Left ventricle myocardium inferior (tissue), 1 donor: ENCODE measurements around the gene TMEM225B. TPM values are rescaled to one million over a fixed set of nuclear protein-coding genes. Genes with fewer than 3 reads are reported as not detected.
A peak's percentile ranks its signal among the peaks of the same experiment; 100 is the strongest.
"Not testable (repeated sequence)": the region's sequence is repeated elsewhere in the genome, so short reads cannot be mapped to it uniquely, and the experiment has no call there.

Experiments used
- DNase-seq: peaks from one replicate; pipeline ENCODE4 v3.0.0-alpha.2; 2020
- H3K27ac ChIP-seq: fragments of 200-600 bp; replicated peaks from 2 replicates; pipeline ENCODE4 v1.8.0; 2021
- H3K27me3 ChIP-seq: fragments of 200-600 bp; 2 replicates; pipeline ENCODE4 v1.8.0; 2021; ENCODE audit warnings: low read depth
- H3K36me3 ChIP-seq: fragments of 200-600 bp; 2 replicates; pipeline ENCODE4 v1.8.0; 2021
- H3K4me1 ChIP-seq: fragments of 200-600 bp; 2 replicates; pipeline ENCODE4 v1.8.0; 2021
- H3K4me3 ChIP-seq: fragments of 200-600 bp; 2 replicates; pipeline ENCODE4 v1.8.0; 2021; ENCODE audit warnings: mild to moderate bottlenecking, moderate library complexity
- H3K9me3 ChIP-seq: fragments of 200-600 bp; replicated peaks from 2 replicates; pipeline ENCODE4 v1.8.0; 2021
- intact Hi-C: fragments of 100-400 bp; cut with micrococcal nuclease; formaldehyde crosslinking; loops from one replicate; pipeline ENCODE4 v1.11.0; 2022
- long read RNA-seq: library from polyadenylated mRNA; unstranded; transcript quantifications from one replicate; pipeline ENCODE4 v2.0.0, GENCODE V29; 2021
- total RNA-seq: library from RNA; stranded (reverse); fragmentation: NEBNext Ultra II Directional; extraction: Animal tissue kit (Norgen Biotek cat#: 25700); gene quantifications from one replicate; pipeline ENCODE4 v1.2.1, GENCODE V29; 2021
- TF ChIP-seq, protein P1 (sequence below): fragments of 200-600 bp; IDR thresholded peaks from 2 replicates; pipeline ENCODE4 v1.8.0; 2021; ENCODE audit warnings: antibody characterized with exemption, mild to moderate bottlenecking, borderline replicate concordance
- donor health status: DM: no; HTN: yes; CAD: no; lungs with severe emphysema.

Gene TMEM225B, protein sequence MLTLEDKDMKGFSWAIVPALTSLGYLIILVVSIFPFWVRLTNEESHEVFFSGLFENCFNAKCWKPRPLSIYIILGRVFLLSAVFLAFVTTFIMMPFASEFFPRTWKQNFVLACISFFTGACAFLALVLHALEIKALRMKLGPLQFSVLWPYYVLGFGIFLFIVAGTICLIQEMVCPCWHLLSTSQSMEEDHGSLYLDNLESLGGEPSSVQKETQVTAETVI
- total RNA-seq: not detected
- long read RNA-seq: 0 reads

DNA sequence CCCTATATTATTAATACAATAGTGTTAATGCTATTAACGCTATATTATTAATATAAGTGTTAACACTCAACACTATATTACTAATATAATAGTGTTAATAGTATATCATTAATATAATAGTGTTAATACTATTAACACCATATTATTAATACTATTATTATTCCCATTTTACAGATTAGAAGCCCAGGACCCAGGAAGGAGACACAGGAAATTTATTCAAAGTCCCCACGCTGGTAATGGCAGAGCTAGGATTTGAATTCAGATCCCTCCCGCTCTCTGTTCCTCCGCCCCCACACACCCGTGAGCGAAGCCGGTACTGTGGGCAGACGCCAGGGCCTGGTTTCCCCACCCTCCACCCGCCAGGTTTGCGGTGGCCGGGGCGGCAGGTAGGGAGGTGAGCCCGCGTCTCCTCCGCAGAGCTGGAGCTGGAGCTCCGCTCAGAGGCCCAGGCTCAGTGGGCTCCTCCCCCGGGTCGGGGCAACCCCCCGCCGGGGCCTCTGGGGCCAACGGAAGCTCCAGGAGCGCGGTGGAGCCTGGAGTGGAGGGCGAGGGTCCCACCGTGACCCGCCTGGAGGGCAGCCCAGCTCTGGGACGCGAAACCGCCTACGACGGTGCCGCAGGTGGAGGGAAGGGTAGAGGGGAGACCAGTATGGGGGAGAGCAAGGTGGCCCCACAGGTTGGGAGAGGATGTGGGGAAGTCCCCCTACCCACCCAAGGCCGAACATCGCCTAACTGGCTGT lies at the start of gene TMEM225B:
Gene TMEM225B (plus strand): TSS at position 506 of the 740 bp plus-strand sequence. CDS start 6,122 bp downstream, outside the sequence.
- TF ChIP-seq, protein P1, sequence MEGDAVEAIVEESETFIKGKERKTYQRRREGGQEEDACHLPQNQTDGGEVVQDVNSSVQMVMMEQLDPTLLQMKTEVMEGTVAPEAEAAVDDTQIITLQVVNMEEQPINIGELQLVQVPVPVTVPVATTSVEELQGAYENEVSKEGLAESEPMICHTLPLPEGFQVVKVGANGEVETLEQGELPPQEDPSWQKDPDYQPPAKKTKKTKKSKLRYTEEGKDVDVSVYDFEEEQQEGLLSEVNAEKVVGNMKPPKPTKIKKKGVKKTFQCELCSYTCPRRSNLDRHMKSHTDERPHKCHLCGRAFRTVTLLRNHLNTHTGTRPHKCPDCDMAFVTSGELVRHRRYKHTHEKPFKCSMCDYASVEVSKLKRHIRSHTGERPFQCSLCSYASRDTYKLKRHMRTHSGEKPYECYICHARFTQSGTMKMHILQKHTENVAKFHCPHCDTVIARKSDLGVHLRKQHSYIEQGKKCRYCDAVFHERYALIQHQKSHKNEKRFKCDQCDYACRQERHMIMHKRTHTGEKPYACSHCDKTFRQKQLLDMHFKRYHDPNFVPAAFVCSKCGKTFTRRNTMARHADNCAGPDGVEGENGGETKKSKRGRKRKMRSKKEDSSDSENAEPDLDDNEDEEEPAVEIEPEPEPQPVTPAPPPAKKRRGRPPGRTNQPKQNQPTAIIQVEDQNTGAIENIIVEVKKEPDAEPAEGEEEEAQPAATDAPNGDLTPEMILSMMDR: no peak
- intact Hi-C loops: no loop called here
- Histone ChIP-seq H3K4me1 (no peaks in the 10 kb centered on the region), H3K4me3 (no peak within 1 kb of the TSS), H3K36me3 (no peaks in the 10 kb centered on the region), H3K27me3 (peaks cover 9% of the 10 kb centered on the region), H3K27ac (no peak within 1 kb of the TSS), H3K9me3 (no peaks in the 10 kb centered on the region)
- DNase-seq: no peak

DNA sequence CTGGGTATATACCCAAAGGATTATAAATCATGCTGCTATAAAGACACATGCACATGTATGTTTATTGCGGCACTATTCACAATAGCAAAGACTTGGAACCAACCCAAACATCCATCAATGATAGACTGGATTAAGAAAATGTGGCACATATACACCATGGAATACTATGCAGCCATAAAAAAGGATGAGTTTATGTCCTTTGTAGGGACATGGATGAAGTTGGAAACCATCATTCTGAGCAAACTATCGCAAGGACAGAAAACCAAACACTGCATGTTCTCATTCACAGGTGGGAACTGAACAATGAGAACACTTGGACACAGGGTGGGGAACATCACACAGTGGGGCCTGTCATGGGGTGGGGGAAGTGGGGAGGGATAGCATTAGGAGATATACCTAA lies 48.5 kb upstream of the TMEM225B start:
- DNase-seq, H3K27ac ChIP-seq, H3K27me3 ChIP-seq, intact Hi-C loops, H3K4me3 ChIP-seq: not testable (repeated sequence)
- H3K36me3 ChIP-seq: peaks cover 43% of the 10 kb centered on the region
- H3K4me1 ChIP-seq: peaks cover 25% of the 10 kb centered on the region
- peaks cover 37% of the 10 kb centered on the region for H3K9me3 ChIP-seq

- peak overlapping the region; percentile 91 for H3K27ac ChIP-seq
- peaks cover 27% of the 10 kb centered on the region for H3K9me3 ChIP-seq
- peaks cover 26% of the 10 kb centered on the region for H3K4me1 ChIP-seq
- DNase-seq: no peak
- intact Hi-C loops: no loop called here
- peaks cover 42% of the 10 kb centered on the region for H3K36me3 ChIP-seq
- H3K4me3 ChIP-seq: peak overlapping the region; percentile 91
- no peaks in the 10 kb centered on the region for H3K27me3 ChIP-seq
- TF ChIP-seq, protein P1: no peak
Observed at GRCh38 chr7:99551334-99551733, 46.7 kb upstream of the TMEM225B start.

GRCh38 chr7:99551767-99552463 lies 46.2 kb upstream of the TMEM225B start, which contains the start of gene FAM200A:
Gene FAM200A, minus strand, starts transcription at chr7:99552114. Its CDS starts 3,707 bp downstream, at chr7:99548407.
- TF ChIP-seq, protein P1: no peak
- Histone ChIP-seq H3K27me3 (no peaks in the 10 kb centered on the region), H3K4me3 (peak within 1 kb of the TSS; percentile 91), H3K27ac (peak within 1 kb of the TSS; percentile 91), H3K4me1 (peaks cover 31% of the 10 kb centered on the region), H3K9me3 (peaks cover 22% of the 10 kb centered on the region), H3K36me3 (peaks cover 42% of the 10 kb centered on the region)
- DNase-seq: peak; percentile 86
- intact Hi-C loops: no loop called here

- TF ChIP-seq, protein P1: no peak
- Histone ChIP-seq H3K4me1 (peaks cover 43% of the 10 kb centered on the region), H3K36me3 (peaks cover 31% of the 10 kb centered on the region), H3K27me3 (no peaks in the 10 kb centered on the region), H3K9me3 (peaks cover 13% of the 10 kb centered on the region), H3K27ac (no peak overlapping the region), H3K4me3 (no peak overlapping the region)
- DNase-seq: no peak
- intact Hi-C loops: no loop called here
Observed at GRCh38 chr7:99553039-99553438, 45.0 kb upstream of the TMEM225B start.
